Neural cell (in vitro differentiated cells): Measurements from ENCODE around the gene TRAPPC4. TPM values are rescaled to one million over a fixed set of nuclear protein-coding genes. Genes with fewer than 3 reads are reported as not detected.

ENCODE experiments used
- H2AFZ ChIP-seq: fragments of 200-600, 300-800 bp; sonication (generic), shearing (Covaris generic); 2 replicates; pipeline ENCODE4 v1.6.0; 2014; ENCODE audit warnings: low read depth, mild to moderate bottlenecking, antibody characterized with exemption, low read length, moderate library complexity
- H3F3A ChIP-seq: fragments of 200-600 bp; shearing (Covaris generic); 2 replicates; pipeline ENCODE4 v1.6.1; 2016; ENCODE audit warnings: mild to moderate bottlenecking, moderate library complexity, mixed read lengths, antibody characterized with exemption, low read length; ENCODE audit not compliant: insufficient read depth, poor library complexity, severe bottlenecking
- H3K27ac ChIP-seq: fragments of 200-600, 300-800 bp; sonication (generic), shearing (Covaris generic); 2 replicates; pipeline ENCODE4 v1.5.1; 2014; ENCODE audit warnings: mild to moderate bottlenecking, low read length, moderate library complexity
- H3K27me3 ChIP-seq: fragments of 300-800, 200-600 bp; sonication (generic), shearing (Covaris generic); 2 replicates; pipeline ENCODE4 v1.6.0; 2014; ENCODE audit warnings: mild to moderate bottlenecking, low read depth, low read length, moderate library complexity; ENCODE audit not compliant: insufficient read depth
- H3K36me3 ChIP-seq: fragments of 300-800, 200-600 bp; sonication (generic), shearing (Covaris generic); 2 replicates; pipeline ENCODE4 v1.5.1; 2014; ENCODE audit warnings: mild to moderate bottlenecking, antibody characterized with exemption, low read length, moderate library complexity; ENCODE audit not compliant: insufficient read depth
- H3K4me2 ChIP-seq: fragments of 300-800, 200-600 bp; sonication (generic), shearing (Covaris generic); 2 replicates; pipeline ENCODE4 v1.6.0; 2014; ENCODE audit warnings: mild to moderate bottlenecking, low read length
- H3K4me3 ChIP-seq: fragments of 300-800, 200-600 bp; sonication (generic), shearing (Covaris generic); 2 replicates; pipeline ENCODE4 v1.5.1; 2014; ENCODE audit warnings: mild to moderate bottlenecking, low read length, moderate library complexity
- H3K79me2 ChIP-seq: fragments of 200-600 bp; shearing (Covaris generic); replicated peaks from 2 replicates; pipeline ENCODE4 v1.6.0; 2014; ENCODE audit warnings: mild to moderate bottlenecking, low read length, moderate library complexity; ENCODE audit not compliant: insufficient read depth
- H3K9ac ChIP-seq: fragments of 300-800, 200-600 bp; sonication (generic), shearing (Covaris generic); 2 replicates; pipeline ENCODE4 v1.6.1; 2016; ENCODE audit warnings: mild to moderate bottlenecking, low read length, mixed read lengths
- H3K9me2 ChIP-seq: fragments of 200-600 bp; shearing (Covaris generic); 2 replicates; pipeline ENCODE4 v1.6.1; 2016; ENCODE audit warnings: mild to moderate bottlenecking, low read length, mixed read lengths; ENCODE audit not compliant: insufficient read depth
- H3K9me3 ChIP-seq: fragments of 200-600, 300-800 bp; sonication (generic), shearing (Covaris generic); 2 replicates; pipeline ENCODE4 v1.6.1; 2016; ENCODE audit warnings: mild to moderate bottlenecking, mixed run types, low read length, moderate library complexity, mixed read lengths
- H4K20me1 ChIP-seq: fragments of 200-600 bp; shearing (Covaris generic); 2 replicates; pipeline ENCODE4 v1.6.1; 2016; ENCODE audit warnings: mild to moderate bottlenecking, mixed run types; ENCODE audit not compliant: insufficient read depth
- CTCF ChIP-seq: fragments of 450-650 bp; IDR thresholded peaks from 2 replicates; pipeline ENCODE4 v1.5.1; 2014; ENCODE audit warnings: antibody characterized with exemption, mild to moderate bottlenecking, moderate library complexity; ENCODE audit not compliant: poor library complexity, severe bottlenecking
- EP300 ChIP-seq: fragments of 450-650 bp; conservative IDR thresholded peaks from 2 replicates; pipeline ENCODE4 v1.6.1; 2014; ENCODE audit warnings: antibody characterized with exemption, mild to moderate bottlenecking, moderate library complexity; ENCODE audit not compliant: poor library complexity, severe bottlenecking
- EZH2 ChIP-seq: fragments of 200-600, 300-800 bp; shearing (Covaris generic), sonication (generic); IDR thresholded peaks from 2 replicates; pipeline ENCODE4 v1.6.1; 2014; ENCODE audit warnings: antibody characterized with exemption, low read length, borderline replicate concordance, mild to moderate bottlenecking; ENCODE audit not compliant: insufficient read depth, poor library complexity, severe bottlenecking
- MXI1 ChIP-seq: fragments of 450-650 bp; conservative IDR thresholded peaks from 2 replicates; pipeline ENCODE4 v1.6.1; 2014; ENCODE audit warnings: antibody characterized with exemption, mild to moderate bottlenecking; ENCODE audit not compliant: poor library complexity, severe bottlenecking
- POLR2AphosphoS5 ChIP-seq: IDR thresholded peaks from 2 replicates; pipeline ENCODE4 v1.6.1; 2012
- RAD21 ChIP-seq: fragments of 450-650 bp; conservative IDR thresholded peaks from 2 replicates; pipeline ENCODE4 v1.6.1; 2014; ENCODE audit warnings: antibody characterized with exemption, mild to moderate bottlenecking, moderate library complexity
- REST ChIP-seq: IDR thresholded peaks from 2 replicates; pipeline ENCODE4 v1.6.1; 2012; ENCODE audit warnings: borderline replicate concordance
- SMC3 ChIP-seq: fragments of 450-650 bp; conservative IDR thresholded peaks from 2 replicates; pipeline ENCODE4 v1.6.1; 2014; ENCODE audit warnings: antibody characterized with exemption, mild to moderate bottlenecking, moderate library complexity; ENCODE audit not compliant: poor library complexity
- TAF1 ChIP-seq: IDR thresholded peaks from 2 replicates; pipeline ENCODE4 v1.6.1; 2012; ENCODE audit warnings: low read depth
- polyA plus RNA-seq: library from polyadenylated mRNA; depleted of rRNA; stranded (reverse); fragments of >200 nt; gene quantifications from 2 replicates; pipeline ENCODE4 v1.2.3, GENCODE V29; 2014

TRAPPC4 gene
- polyA plus RNA-seq, 1 donor from 2014 or later, result 276 TPM

- Histone ChIP-seq H3K9me2 (no peaks in the 10 kb centered on the region), H3K4me3 (peak overlapping the region; percentile 95), H3F3A (no peaks in the 10 kb centered on the region), H4K20me1 (no peaks in the 10 kb centered on the region), H2AFZ (peak overlapping the region; percentile 35), H3K27ac (peak overlapping the region; percentile 63), H3K9me3 (no peaks in the 10 kb centered on the region), H3K79me2 (no peaks in the 10 kb centered on the region), H3K27me3 (no peaks in the 10 kb centered on the region), H3K36me3 (no peaks in the 10 kb centered on the region), H3K9ac (peak overlapping the region; percentile 82), H3K4me2 (peak overlapping the region; percentile 74)
- TF ChIP-seq EP300 (no peak), CTCF (no peak), RAD21 (no peak), MXI1 (no peak), REST (no peak), TAF1 (no peak), POLR2AphosphoS5 (no peak), SMC3 (no peak), EZH2 (no peak)
Measured at GRCh38 chr11:118998388-118998717, 20.2 kb upstream of the TRAPPC4 start.

GRCh38 chr11:118998822-118999221 lies 19.7 kb upstream of the TRAPPC4 start:
- Histone ChIP-seq H3K9me3 (no peaks in the 10 kb centered on the region), H4K20me1 (no peaks in the 10 kb centered on the region), H3K4me3 (peak overlapping the region; percentile 95), H3K36me3 (no peaks in the 10 kb centered on the region), H3K27me3 (no peaks in the 10 kb centered on the region), H3K9ac (peak overlapping the region; percentile 82), H2AFZ (no peak overlapping the region), H3F3A (no peaks in the 10 kb centered on the region), H3K4me2 (peak overlapping the region; percentile 74), H3K79me2 (no peaks in the 10 kb centered on the region), H3K9me2 (no peaks in the 10 kb centered on the region), H3K27ac (peak overlapping the region; percentile 63)
- TF ChIP-seq SMC3 (no peak), EP300 (no peak), TAF1 (no peak), EZH2 (no peak), RAD21 (no peak), MXI1 (no peak), CTCF (no peak), POLR2AphosphoS5 (no peak), REST (no peak)
